ENCODE data around the gene DSCAM.

- TF ChIP-seq CTCF (IDR thresholded peaks at IDR 0.05; ENCODE audit: insufficient read depth, low read length): no peak
- TF ChIP-seq POLR2AphosphoS5 (IDR thresholded peaks at IDR 0.05; ENCODE audit: low read depth): no peak
- TF ChIP-seq GABPA (IDR thresholded peaks at IDR 0.05; ENCODE audit: low read depth): no peak
- no peak for TF ChIP-seq REST (IDR thresholded peaks at IDR 0.05; ENCODE audit: insufficient replicate concordance, low read depth)
- TF ChIP-seq SPI1 (IDR thresholded peaks at IDR 0.05; ENCODE audit: borderline replicate concordance, low read depth): no peak
These were observed 531.3 kb downstream of the DSCAM start for GRCh38 chr21:40315626-40316025.
